Fibroblast of lung (primary cell): Measurements from ENCODE around the gene MS4A15.

Source experiments
- EZH2 ChIP-seq: IDR thresholded peaks from 2 replicates; pipeline ENCODE4 v1.5.1; 2012; ENCODE audit warnings: low read length, control low read depth, mild to moderate bottlenecking; ENCODE audit errors: missing control alignments
- TF ChIP-seq, protein P1 (sequence below), 2 donors: IDR thresholded peaks in 1 of 2; conservative IDR thresholded peaks in 1 of 2; 1 replicate in 1 of 2; 2 replicates in 1 of 2; pipeline ENCODE4 v1.5.1; 2011 to 2012; ENCODE audit warnings: low read length in 2 of 2, control low read depth in 1 of 2, inconsistent platforms in 1 of 2, low read depth in 1 of 2, mild to moderate bottlenecking in 1 of 2

DNA sequence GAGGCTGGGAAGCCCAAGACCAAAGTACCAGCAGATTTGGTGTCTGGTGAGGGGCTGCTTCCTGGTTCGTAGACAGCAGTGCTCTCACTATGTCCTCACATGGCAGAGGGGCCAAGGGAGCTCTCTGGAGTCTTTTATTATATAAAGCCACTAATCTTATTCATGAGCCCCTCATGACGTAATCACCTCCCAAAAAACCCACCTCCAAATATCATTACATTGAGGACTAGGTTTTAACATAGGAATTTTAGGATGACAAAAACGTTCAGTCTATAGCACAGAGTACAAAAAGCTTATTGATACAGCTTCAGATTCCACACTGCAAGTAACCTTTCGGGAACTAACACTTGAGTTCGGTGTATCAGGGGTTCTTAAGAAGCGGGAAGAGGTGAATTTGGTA lies 36.2 kb upstream of the MS4A15 start:
- TF ChIP-seq, protein P1, sequence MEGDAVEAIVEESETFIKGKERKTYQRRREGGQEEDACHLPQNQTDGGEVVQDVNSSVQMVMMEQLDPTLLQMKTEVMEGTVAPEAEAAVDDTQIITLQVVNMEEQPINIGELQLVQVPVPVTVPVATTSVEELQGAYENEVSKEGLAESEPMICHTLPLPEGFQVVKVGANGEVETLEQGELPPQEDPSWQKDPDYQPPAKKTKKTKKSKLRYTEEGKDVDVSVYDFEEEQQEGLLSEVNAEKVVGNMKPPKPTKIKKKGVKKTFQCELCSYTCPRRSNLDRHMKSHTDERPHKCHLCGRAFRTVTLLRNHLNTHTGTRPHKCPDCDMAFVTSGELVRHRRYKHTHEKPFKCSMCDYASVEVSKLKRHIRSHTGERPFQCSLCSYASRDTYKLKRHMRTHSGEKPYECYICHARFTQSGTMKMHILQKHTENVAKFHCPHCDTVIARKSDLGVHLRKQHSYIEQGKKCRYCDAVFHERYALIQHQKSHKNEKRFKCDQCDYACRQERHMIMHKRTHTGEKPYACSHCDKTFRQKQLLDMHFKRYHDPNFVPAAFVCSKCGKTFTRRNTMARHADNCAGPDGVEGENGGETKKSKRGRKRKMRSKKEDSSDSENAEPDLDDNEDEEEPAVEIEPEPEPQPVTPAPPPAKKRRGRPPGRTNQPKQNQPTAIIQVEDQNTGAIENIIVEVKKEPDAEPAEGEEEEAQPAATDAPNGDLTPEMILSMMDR (conservative IDR thresholded peaks at IDR 0.05 in 1 of 2, IDR thresholded peaks at IDR 0.05 in 1 of 2; ENCODE audit: low read depth in 1 of 2, low read length in 2 of 2), result no peak
- TF ChIP-seq EZH2, result no peak
